AG04449 (cell line): ENCODE measurements around the gene KPTN.

Source experiments
- CTCF ChIA-PET: fragments of 350-600 bp; formaldehyde crosslinking; extraction: SDS; loops from one replicate; lab custom pipeline; 2021; ENCODE audit warnings: antibody characterized with exemption; lab: Yijun Ruan, JAX
- POLR2A ChIA-PET: fragments of 400-600, 350-600 bp; formaldehyde crosslinking; extraction: SDS; loops from one replicate; lab custom pipeline; 2020; ENCODE audit warnings: antibody characterized with exemption, inconsistent platforms; lab: Yijun Ruan, JAX
- DNase-seq: peaks from one replicate; pipeline ENCODE4 v3.0.0-alpha.2; 2010; ENCODE audit warnings: low read depth, low spot score
- H3K4me3 ChIP-seq: 2 replicates; pipeline ENCODE4 v1.5.1; 2011; ENCODE audit warnings: low read depth, mild to moderate bottlenecking, control low read depth, low read length
- CTCF ChIP-seq: IDR thresholded peaks from one replicate; pipeline ENCODE4 v1.5.1; 2011; ENCODE audit warnings: mild to moderate bottlenecking, moderate library complexity, low read length, control low read depth, inconsistent platforms; ENCODE audit not compliant: insufficient read depth; ENCODE audit errors: missing control alignments

Gene KPTN

DNA sequence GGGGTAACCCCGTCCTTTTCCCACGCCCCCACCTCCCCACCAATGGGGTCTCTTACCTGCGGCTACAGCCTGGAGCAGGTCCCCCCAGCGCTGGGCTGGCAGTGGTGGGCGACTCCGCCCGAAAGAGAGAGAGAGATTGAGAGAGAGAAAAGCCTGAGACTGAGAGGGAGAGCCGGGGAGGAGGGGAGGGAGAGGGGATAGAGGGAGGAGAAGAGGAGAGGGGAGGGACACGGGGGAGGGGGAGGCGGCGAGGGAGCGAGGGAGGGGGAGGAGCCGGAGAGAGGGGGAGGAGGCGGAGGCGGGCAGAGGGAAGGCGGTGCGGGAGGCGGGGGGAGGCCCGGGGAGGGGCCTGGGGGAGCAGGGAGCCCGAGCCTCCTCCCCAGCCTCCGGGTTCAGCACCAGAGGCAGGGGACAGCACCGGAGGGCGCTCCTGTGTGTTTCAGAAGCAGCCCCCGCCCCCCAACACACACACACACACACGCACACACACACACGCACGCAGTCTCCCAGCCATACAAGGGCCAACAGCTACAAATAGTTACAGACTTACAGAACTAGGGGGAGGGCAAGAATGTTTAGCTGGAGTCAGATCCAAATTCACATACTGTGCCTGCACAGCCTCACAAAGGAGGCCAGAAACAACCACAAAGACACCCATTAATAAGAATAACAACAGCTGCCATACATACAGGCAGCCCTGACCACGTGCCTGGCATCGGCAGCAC lies 12.1 kb downstream of the KPTN start, which contains the start of gene SLC8A2:
Gene SLC8A2 (minus strand): TSS at position 161 of the 725 bp plus-strand sequence. CDS start 5,490 bp downstream, outside the sequence.
- DNase-seq, result peak; percentile 56
- ChIA-PET CTCF (interaction anchor here (0.9 to 1.7 kb wide), 2 partner anchors 12 to 36 kb away, joined by 4 to 7 read pairs; partner anchors contain the start of gene KPTN), POLR2A (no interaction called here)
- peak; percentile 2 for TF ChIP-seq CTCF
- no peak within 1 kb of the TSS for H3K4me3 ChIP-seq

DNA sequence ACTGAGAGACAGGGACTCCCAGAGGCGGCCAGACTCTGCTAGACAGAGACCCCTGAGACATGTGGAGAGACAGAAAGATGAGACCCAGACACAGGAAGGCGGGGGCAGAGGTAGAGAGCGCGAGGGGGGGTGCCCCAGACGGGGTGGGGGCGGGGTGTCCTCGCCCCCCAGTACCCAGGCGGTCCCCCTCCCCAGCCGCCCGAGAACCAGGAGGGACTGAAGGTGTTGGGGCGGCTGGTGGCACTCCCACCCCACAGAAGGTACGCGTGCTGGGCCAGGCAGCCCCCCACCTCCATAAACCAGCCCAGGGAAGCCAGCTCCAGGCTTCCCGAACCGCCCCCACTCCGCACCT lies 12.7 kb downstream of the KPTN start:
- no peak overlapping the region for H3K4me3 ChIP-seq
- no peak for DNase-seq
- ChIA-PET POLR2A (no interaction called here), CTCF (no interaction called here)
- TF ChIP-seq CTCF, result no peak

GRCh38 chr19:47470447-47471195 lies 13.4 kb downstream of the KPTN start:
- no peak overlapping the region for H3K4me3 ChIP-seq
- TF ChIP-seq CTCF, result no peak
- DNase-seq, result no peak
- ChIA-PET CTCF (no interaction called here), POLR2A (no interaction called here)

DNA sequence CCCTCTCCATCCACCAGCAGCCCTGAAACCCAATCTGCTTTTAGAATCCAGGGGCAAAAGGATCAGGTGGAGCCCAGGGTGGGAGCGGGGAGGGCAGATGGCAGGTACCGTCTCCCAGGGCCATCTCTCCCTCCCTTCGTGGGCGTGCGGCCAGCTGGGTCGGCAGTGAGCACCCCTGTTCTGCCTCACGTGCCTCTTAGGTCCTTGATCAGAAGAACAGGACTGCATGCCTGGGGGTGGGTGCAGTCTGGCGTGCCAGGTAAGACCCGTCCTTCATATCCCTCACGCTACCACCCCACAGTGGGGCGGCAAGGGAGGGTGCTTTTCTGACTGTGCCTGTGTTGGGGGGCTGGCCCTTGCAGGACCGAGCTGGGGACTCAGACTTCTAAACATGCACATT lies 14.3 kb downstream of the KPTN start:
- POLR2A ChIA-PET, result no interaction called here
- H3K4me3 ChIP-seq, result no peak overlapping the region

GRCh38 chr19:47469363-47469700 lies 14.7 kb downstream of the KPTN start:
- TF ChIP-seq CTCF, result no peak
- CTCF ChIA-PET, result interaction anchor here (1.2 kb wide), 1 partner anchor 33 kb away, joined by 3 read pairs; no protein-coding TSS in a partner anchor
- POLR2A ChIA-PET, result no interaction called here
- H3K4me3 ChIP-seq, result no peak overlapping the region
- DNase-seq, result no peak

More for the DNA sequence above, 14.3 kb downstream of the KPTN start:
- CTCF ChIA-PET, result no interaction called here
- no peak for DNase-seq
- no peak for TF ChIP-seq CTCF

GRCh38 chr19:47467914-47468313 lies 16.1 kb downstream of the KPTN start:
- no peak for TF ChIP-seq CTCF
- no peak for DNase-seq
- H3K4me3 ChIP-seq, result no peak overlapping the region
- POLR2A ChIA-PET, result no interaction called here
- CTCF ChIA-PET, result interaction anchor here (0.9 to 1.0 kb wide), 2 partner anchors 40 to 232 kb away, joined by 3 to 5 read pairs; no protein-coding TSS in a partner anchor
